Measurements from ENCODE around the gene PCLO. TPM values are rescaled to one million over a fixed set of nuclear protein-coding genes. Genes with fewer than 3 reads are reported as not detected.

Gene PCLO
- total RNA-seq, 1 donor from 2014 or later = 6.7 TPM

GRCh38 chr7:82745117-82745516, 417.6 kb downstream of the PCLO start:
- TF ChIP-seq, protein P1, sequence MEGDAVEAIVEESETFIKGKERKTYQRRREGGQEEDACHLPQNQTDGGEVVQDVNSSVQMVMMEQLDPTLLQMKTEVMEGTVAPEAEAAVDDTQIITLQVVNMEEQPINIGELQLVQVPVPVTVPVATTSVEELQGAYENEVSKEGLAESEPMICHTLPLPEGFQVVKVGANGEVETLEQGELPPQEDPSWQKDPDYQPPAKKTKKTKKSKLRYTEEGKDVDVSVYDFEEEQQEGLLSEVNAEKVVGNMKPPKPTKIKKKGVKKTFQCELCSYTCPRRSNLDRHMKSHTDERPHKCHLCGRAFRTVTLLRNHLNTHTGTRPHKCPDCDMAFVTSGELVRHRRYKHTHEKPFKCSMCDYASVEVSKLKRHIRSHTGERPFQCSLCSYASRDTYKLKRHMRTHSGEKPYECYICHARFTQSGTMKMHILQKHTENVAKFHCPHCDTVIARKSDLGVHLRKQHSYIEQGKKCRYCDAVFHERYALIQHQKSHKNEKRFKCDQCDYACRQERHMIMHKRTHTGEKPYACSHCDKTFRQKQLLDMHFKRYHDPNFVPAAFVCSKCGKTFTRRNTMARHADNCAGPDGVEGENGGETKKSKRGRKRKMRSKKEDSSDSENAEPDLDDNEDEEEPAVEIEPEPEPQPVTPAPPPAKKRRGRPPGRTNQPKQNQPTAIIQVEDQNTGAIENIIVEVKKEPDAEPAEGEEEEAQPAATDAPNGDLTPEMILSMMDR (conservative IDR thresholded peaks at IDR 0.05) = no peak
- Mint-ChIP-seq H3K4me1 (ENCODE audit: unreplicated experiment) (no peaks in the 10 kb centered on the region), H3K36me3 (no peaks in the 10 kb centered on the region), H3K27me3 (peaks cover 3% of the 10 kb centered on the region), H3K9me3 (peaks cover 4% of the 10 kb centered on the region), H3K4me3 (no peak overlapping the region), H3K27ac (no peak overlapping the region)
- DNase-seq (ENCODE audit: extremely low spot score, unreplicated experiment) = no peak

GRCh38 chr7:82742163-82742562, 420.5 kb downstream of the PCLO start:
- no peaks in the 10 kb centered on the region for H3K4me1 Mint-ChIP-seq (ENCODE audit: unreplicated experiment)
- TF ChIP-seq, protein P1 (conservative IDR thresholded peaks at IDR 0.05) = no peak
- no peak overlapping the region for H3K27ac Mint-ChIP-seq
- H3K4me3 Mint-ChIP-seq = no peak overlapping the region
- H3K9me3 Mint-ChIP-seq = peaks cover 4% of the 10 kb centered on the region
- DNase-seq (ENCODE audit: extremely low spot score, unreplicated experiment) = no peak
- H3K36me3 Mint-ChIP-seq = no peaks in the 10 kb centered on the region
- H3K27me3 Mint-ChIP-seq = no peaks in the 10 kb centered on the region

DNA sequence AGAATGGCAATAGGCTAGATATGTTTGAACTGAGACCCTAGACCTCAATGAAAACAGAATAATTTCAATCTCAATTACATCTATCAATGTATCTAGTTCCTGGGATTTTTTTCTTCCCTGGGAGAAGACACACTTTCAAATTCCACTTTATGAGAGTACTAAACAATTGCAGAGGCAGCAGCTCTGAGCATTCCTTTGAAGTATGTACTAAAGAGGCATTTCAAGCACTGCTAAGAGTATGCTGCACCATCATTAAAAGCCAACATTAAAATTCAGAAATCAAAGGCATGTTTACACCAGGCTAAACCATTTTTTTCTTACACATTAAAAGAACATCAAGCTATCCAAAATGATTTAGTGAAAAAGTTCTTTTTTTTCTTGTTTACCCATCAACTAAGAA, 421.2 kb downstream of the PCLO start:
- H3K4me3 Mint-ChIP-seq = no peak overlapping the region
- peaks cover 4% of the 10 kb centered on the region for H3K9me3 Mint-ChIP-seq
- no peak for DNase-seq (ENCODE audit: extremely low spot score, unreplicated experiment)
- H3K27ac Mint-ChIP-seq = no peak overlapping the region
- no peaks in the 10 kb centered on the region for H3K36me3 Mint-ChIP-seq
- TF ChIP-seq, protein P1 (conservative IDR thresholded peaks at IDR 0.05) = no peak
- H3K27me3 Mint-ChIP-seq = no peaks in the 10 kb centered on the region
- no peaks in the 10 kb centered on the region for H3K4me1 Mint-ChIP-seq (ENCODE audit: unreplicated experiment)

DNA sequence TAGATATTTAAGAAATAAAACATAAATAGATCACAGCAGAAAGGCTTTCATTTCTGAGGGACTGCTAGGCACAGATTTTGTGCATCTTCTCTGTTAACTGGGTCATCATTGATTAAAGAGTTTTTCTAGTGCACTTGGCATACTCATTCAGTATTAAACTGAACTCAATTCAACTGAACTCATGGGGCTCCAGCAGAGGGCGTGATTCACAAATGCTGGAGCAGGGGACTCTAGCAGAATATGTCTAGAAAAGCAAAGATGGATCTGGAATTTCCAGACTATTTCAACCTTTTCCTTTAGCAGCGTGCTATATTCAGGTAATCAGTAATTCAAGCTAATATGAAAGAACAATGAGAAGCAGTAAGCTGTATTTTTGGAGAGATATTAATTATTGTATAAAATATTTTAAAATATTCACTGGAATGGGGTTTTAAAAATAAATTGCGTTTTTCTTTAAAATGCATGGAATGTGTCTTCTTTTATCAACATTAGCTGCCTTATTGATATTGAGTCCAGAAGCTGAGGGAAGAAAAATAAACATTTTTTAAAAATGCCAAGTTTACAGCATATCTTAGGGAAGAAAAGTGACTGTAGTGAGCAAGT, 422.3 kb downstream of the PCLO start:
- TF ChIP-seq, protein P1 (conservative IDR thresholded peaks at IDR 0.05) = peak; percentile 80

DNA sequence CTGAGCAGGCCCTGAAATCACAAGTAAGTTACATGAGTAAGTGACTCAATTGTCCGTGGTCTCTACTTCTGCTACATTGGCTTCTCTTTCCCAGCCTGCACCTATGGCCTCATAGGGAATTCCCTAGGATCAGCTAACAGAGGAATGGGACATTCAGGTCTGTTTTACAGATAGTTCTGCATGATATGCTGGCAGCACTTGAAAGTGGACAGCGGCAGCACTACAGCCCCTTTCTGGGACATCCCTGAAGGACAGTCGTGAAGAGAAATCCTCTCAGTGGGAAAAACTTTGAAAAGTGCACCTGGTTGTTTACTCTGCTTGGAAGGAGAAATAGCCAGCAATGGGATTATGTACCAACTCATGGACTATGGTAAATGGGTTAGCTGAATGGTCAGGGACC, 426.1 kb downstream of the PCLO start:
- Mint-ChIP-seq H3K27ac (no peak overlapping the region), H3K4me1 (ENCODE audit: unreplicated experiment) (no peaks in the 10 kb centered on the region), H3K36me3 (no peaks in the 10 kb centered on the region)

More for the DNA sequence above, 422.3 kb downstream of the PCLO start:
- H3K9me3 Mint-ChIP-seq = peaks cover 2% of the 10 kb centered on the region
- H3K36me3 Mint-ChIP-seq = no peaks in the 10 kb centered on the region
- H3K4me1 Mint-ChIP-seq (ENCODE audit: unreplicated experiment) = no peaks in the 10 kb centered on the region
- no peak for DNase-seq (ENCODE audit: extremely low spot score, unreplicated experiment)
- no peak overlapping the region for H3K4me3 Mint-ChIP-seq
- no peaks in the 10 kb centered on the region for H3K27me3 Mint-ChIP-seq
- H3K27ac Mint-ChIP-seq = no peak overlapping the region

More for the DNA sequence above, 426.1 kb downstream of the PCLO start:
- no peaks in the 10 kb centered on the region for H3K9me3 Mint-ChIP-seq
- TF ChIP-seq, protein P1 (conservative IDR thresholded peaks at IDR 0.05) = no peak
- H3K27me3 Mint-ChIP-seq = no peaks in the 10 kb centered on the region
- no peak overlapping the region for H3K4me3 Mint-ChIP-seq
- DNase-seq (ENCODE audit: extremely low spot score, unreplicated experiment) = no peak

Data from type B pancreatic cell (in vitro differentiated cells).